Esophagus mucosa (tissue), 1 donor: ENCODE measurements around the gene MRTFB. TPM values are rescaled to one million over a fixed set of nuclear protein-coding genes. Genes with fewer than 3 reads are reported as not detected.

ENCODE experiments used
- ATAC-seq: fragments of 200-7000 bp; cut with Tn5 transposase; one replicate; pipeline ENCODE4 v1.9.1; 2020
- total RNA-seq: library from RNA; stranded (reverse); gene quantifications from one replicate; pipeline ENCODE4 v1.2.4, GENCODE V29; 2023
- donor health status: DM: yes; HTN: yes; CAD: no.

MRTFB gene
- total RNA-seq, 1 donor from 2014 or later: 34.6 TPM

DNA sequence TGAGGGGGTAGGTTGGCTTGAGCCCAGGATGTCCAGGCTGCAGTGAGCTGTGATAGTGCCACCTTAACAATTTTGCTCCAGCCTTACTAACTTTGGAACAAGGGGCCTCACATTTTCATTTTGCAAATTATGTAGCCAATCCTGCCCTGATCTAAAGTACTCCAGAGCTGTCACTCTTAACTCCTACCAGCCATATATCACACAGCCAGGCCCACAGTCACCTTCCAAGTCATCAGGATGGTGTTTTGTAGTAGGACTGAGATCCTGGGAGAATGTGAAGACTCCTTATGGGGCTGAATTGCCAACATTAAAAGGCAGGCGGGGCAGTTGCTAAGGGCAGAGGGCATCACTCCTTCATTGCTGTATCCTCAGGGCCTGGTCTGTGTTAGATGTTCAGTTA is 243.0 kb downstream of the MRTFB start:
- no peak for ATAC-seq

DNA sequence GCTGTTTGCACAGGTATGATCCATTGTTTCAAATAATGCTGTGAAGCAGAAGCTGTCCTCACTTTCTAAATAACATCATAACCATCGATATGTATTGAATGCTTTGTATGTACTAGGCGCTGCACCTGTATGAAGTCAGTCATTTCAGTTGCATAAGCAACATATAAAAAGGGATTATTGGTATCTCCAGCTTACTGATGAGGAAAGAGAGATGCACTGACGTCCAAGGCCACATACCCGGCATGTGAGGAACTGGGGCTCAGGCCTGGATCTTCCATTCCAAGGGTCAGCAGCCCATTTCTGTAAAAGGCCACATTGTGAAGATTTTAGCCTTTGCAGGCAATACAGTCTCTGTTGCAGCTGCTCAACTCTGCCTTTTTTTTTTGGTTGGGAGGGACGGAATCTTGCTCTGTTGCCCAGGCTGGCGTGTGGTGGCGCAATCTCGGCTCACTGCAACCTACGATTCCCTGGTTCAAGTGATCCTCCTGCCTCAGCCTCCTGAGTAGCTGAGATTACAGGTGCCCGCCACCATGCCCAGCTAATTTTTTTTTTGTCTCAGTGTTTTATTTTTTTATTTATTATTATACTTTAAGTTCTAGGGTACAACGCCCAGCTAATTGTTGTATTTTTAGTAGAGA is 244.7 kb downstream of the MRTFB start:
- ATAC-seq: no peak

Other genes starting within 250 kb of the MRTFB start
- 5.3 TPM for gene ERCC4, start 151.2 kb upstream of the MRTFB start, total RNA-seq